ENCODE data around the gene ERICH2. TPM values are rescaled to one million over a fixed set of nuclear protein-coding genes. Genes with fewer than 3 reads are reported as not detected.
A peak's percentile ranks its signal among the peaks of the same experiment; 100 is the strongest.

The ERICH2 gene
- total RNA-seq, 2 donors from 2014 or later: not detected

DNA sequence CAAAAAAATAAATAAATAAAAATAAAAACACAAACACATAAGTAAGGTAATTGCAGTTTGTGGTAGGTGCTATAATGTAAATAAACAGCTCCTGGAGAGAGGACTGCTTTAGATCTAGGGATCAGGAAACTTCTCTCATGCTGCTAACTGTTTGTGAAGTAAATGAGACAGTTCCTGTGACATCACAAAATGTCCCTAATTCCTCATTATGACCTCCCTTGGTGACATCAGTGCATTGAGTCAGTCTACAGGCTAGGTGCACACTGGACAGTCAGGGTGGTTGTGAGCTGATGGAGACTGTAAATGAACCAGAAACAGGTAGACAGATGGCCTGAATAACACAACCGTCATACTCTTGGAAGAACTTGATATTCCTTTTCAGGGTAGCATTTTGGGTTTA is 13.4 kb downstream of the ERICH2 start:
- Histone ChIP-seq H3K9me3 (no peaks in the 10 kb centered on the region), H3K36me3 (no peaks in the 10 kb centered on the region), H3K27ac (no peak overlapping the region), H3K4me3 (no peak overlapping the region), H3K27me3 (replicated peaks; ENCODE audit: insufficient read depth) (no peaks in the 10 kb centered on the region), H3K4me1 (ENCODE audit: control insufficient read depth in 1 of 2, low read depth in 2 of 2) (no peaks in the 10 kb centered on the region)
- TF ChIP-seq, protein P1, sequence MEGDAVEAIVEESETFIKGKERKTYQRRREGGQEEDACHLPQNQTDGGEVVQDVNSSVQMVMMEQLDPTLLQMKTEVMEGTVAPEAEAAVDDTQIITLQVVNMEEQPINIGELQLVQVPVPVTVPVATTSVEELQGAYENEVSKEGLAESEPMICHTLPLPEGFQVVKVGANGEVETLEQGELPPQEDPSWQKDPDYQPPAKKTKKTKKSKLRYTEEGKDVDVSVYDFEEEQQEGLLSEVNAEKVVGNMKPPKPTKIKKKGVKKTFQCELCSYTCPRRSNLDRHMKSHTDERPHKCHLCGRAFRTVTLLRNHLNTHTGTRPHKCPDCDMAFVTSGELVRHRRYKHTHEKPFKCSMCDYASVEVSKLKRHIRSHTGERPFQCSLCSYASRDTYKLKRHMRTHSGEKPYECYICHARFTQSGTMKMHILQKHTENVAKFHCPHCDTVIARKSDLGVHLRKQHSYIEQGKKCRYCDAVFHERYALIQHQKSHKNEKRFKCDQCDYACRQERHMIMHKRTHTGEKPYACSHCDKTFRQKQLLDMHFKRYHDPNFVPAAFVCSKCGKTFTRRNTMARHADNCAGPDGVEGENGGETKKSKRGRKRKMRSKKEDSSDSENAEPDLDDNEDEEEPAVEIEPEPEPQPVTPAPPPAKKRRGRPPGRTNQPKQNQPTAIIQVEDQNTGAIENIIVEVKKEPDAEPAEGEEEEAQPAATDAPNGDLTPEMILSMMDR (IDR thresholded peaks at IDR 0.05): no peak
- ATAC-seq (ENCODE audit: insufficient number of reproducible peaks, low FRiP score, low read depth) (no peak), DNase-seq (ENCODE audit: low spot score) (no peak)

DNA sequence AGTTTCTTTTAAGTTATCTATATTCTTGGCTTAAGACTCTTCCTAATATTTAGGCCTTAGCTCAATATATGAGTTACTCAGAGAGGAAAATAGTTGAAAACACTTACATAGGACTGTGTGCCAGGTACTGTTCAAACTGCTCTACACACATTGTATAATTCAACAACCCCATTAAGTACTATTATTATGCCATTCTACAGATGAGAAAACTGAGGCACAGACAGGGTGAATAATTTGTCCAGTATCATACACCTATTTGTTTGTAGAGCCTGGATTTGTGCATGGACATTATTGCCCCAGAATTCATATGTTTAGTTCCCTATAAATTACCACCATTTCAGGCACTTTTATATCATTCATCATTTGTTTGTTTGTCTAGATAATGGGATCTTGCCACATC is 28.8 kb downstream of the ERICH2 start:
- H3K9me3 ChIP-seq: no peaks in the 10 kb centered on the region
- ATAC-seq (ENCODE audit: insufficient number of reproducible peaks, low FRiP score, low read depth) (no peak), DNase-seq (ENCODE audit: low spot score) (no peak)
- H3K36me3 ChIP-seq: no peaks in the 10 kb centered on the region
- H3K4me1 ChIP-seq (ENCODE audit: control insufficient read depth in 1 of 2, low read depth in 2 of 2): no peaks in the 10 kb centered on the region
- H3K27me3 ChIP-seq (replicated peaks; ENCODE audit: insufficient read depth): no peaks in the 10 kb centered on the region
- no peak overlapping the region for H3K4me3 ChIP-seq
- no peak overlapping the region for H3K27ac ChIP-seq
- TF ChIP-seq, protein P1 (IDR thresholded peaks at IDR 0.05): no peak

DNA sequence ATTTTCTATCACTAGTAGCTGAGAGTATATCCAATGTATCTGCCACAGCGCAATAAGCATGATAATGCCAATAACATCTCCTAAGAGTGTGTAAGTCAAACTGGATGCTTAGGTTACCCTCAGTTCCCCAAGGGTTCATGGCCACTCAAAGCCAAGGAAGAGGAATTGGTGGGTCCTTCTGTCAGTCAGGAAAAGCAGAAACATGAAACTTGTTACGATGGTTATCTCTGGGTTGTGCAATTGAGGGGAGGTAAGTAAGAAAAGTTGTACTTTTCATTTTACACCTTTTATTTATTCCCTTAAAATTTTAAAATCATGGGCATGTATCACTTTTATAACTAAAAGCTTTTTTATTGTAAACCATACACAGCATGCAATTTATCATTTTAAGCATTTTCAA is 36.4 kb downstream of the ERICH2 start:
- Histone ChIP-seq H3K36me3 (no peaks in the 10 kb centered on the region), H3K27me3 (replicated peaks; ENCODE audit: insufficient read depth) (no peaks in the 10 kb centered on the region)

DNA sequence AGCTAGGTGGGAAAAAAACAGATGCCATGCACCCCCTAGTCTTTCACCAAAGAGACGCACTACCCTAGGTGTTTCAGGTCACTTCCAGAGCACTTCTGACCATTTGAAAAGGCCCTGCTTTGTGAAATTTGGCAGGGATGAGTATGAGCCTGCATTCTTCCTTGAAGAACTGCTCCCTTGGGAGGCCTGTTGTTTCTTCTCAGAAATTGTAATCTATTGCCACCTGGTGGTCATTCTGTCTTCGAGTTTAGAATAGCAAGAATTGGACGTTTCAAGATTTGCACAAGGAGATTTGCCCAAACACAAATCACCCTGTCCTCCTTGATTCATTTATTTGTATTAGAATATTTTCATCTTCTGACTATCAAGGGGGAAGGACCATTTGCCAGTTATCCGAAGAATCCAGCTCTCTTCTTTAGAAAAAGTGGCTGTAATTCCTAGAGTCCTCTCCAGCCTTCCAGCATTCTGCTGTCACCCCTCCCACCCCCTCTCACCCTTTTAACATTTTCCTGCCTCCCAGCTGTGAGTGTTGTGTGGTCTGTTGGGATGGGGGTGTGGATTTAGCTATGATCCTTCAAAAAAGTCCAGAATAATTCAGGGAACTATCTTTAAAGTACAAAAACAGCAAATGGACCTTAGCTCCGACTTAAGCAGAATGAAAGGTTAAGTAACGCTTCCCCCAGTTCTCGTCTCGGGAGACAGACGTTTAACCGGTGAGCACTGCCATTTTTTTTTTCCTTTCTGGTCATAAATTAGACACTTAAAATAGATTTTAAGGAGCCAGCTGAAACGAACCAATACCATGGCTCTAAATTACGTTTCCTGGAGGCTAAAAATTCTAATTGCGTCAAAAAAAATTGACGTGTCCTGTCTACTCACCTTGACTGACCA is 42.8 kb downstream of the ERICH2 start:
- no peaks in the 10 kb centered on the region for H3K27me3 ChIP-seq (replicated peaks; ENCODE audit: insufficient read depth)
- DNase-seq (ENCODE audit: low spot score): no peak
- H3K36me3 ChIP-seq: no peaks in the 10 kb centered on the region
- peaks cover 10 to 27% of the 10 kb centered on the region in 2 donors for H3K4me1 ChIP-seq (ENCODE audit: control insufficient read depth in 1 of 2, low read depth in 2 of 2)
- TF ChIP-seq, protein P1 (IDR thresholded peaks at IDR 0.05): peak; percentile 67
- no peak overlapping the region for H3K4me3 ChIP-seq
- H3K9me3 ChIP-seq: no peaks in the 10 kb centered on the region
- no peak overlapping the region for H3K27ac ChIP-seq
- ATAC-seq (ENCODE audit: insufficient number of reproducible peaks, low FRiP score, low read depth): no peak

More for the DNA sequence above, 36.4 kb downstream of the ERICH2 start:
- ATAC-seq (ENCODE audit: insufficient number of reproducible peaks, low FRiP score, low read depth) (no peak), DNase-seq (ENCODE audit: low spot score) (no peak)
- no peaks in the 10 kb centered on the region for H3K9me3 ChIP-seq
- TF ChIP-seq, protein P1 (IDR thresholded peaks at IDR 0.05): no peak
- no peak overlapping the region for H3K27ac ChIP-seq
- H3K4me1 ChIP-seq (ENCODE audit: control insufficient read depth in 1 of 2, low read depth in 2 of 2): no peaks in the 10 kb centered on the region
- no peak overlapping the region for H3K4me3 ChIP-seq

DNA sequence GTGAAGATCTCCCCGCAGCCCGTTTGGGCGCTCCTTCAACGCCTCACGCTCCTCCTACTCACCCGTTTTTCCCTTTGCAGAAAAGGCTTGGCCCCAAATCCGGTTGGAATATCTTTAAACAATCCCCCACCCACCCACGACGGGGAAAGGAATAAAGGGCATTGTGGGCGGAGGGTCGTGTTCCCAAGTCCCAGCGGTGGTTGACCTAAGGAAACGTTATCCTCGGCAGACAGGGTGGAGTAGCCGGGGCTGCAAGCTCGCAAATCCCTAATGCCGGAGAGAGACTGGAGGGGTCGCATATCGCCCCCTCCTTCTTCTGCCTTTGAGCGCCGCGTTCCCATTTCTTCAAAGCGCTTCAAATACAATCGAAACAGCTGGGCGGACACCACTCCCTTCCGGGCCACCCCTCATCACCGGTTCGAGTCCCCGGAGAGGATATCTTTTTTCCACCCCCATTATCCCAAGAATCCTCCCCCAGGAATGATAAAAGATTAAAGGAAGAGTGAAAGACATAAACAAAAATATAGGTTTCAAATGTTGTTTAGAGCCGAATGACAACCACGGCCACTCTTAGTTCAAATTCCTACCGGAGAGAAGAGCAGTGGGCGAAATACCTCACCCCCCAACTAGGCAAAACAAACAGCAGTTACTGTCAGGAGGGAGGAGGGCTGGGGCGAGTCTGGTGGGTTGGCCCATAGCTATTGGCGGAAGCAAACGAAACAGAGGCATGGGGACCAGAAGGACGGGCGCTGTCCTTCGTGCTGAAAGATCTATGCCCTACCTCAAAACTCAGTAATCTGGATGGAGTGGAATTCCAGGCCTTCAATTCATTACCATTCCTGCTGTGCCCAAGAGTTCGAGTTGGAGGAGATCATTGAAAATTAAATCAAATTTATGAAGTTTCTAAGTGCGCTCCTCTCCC is 43.7 kb downstream of the ERICH2 start:
- TF ChIP-seq, protein P1 (IDR thresholded peaks at IDR 0.05): no peak
- peaks cover 16 to 36% of the 10 kb centered on the region in 2 donors for H3K4me1 ChIP-seq (ENCODE audit: control insufficient read depth in 1 of 2, low read depth in 2 of 2)
- no peak for ATAC-seq (ENCODE audit: insufficient number of reproducible peaks, low FRiP score, low read depth)
- no peak overlapping the region for H3K4me3 ChIP-seq
- DNase-seq (ENCODE audit: low spot score): no peak
- no peaks in the 10 kb centered on the region for H3K27me3 ChIP-seq (replicated peaks; ENCODE audit: insufficient read depth)
- no peaks in the 10 kb centered on the region for H3K36me3 ChIP-seq
- peak overlapping the region in 1 of 2 donors; percentile 25 for H3K27ac ChIP-seq
- H3K9me3 ChIP-seq: no peaks in the 10 kb centered on the region
